ENCODE results near the gene ABHD15.

The ABHD15 gene

DNA sequence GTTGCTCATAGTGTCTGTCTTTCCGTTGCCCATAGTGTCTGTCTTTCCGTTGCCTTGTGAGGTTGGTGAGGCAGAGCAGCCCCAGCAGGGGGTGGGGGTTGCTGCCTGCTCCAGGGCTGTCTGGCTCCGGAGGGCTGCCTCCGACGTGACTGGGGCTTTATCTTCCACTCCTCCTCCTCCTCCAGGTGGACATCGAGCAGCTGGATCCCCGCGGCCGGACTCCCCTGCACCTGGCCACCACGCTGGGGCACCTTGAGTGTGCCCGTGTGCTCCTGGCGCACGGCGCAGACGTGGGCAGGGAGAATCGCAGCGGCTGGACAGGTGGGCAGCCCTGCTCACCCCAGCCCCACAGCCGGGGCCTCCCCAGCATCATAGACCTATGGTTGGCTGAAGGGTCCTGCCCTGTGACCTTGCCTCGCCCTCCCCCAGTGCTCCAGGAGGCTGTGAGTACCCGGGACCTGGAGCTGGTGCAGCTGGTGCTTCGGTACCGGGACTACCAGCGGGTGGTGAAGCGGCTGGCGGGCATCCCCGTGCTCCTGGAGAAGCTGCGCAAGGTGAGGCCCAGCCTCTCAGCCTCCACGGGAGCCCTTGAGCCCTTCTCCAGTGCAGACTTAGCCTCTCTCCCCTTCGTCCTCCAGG lies 40.8 kb upstream of the ABHD15 start:
- H3K27ac ChIP-seq: peak overlapping the region; percentile 5; the same call in 1 of the 2 replicates
- CTCF ChIA-PET: interaction anchor here (0.6 to 1.9 kb wide), 4 partner anchors 10 to 239 kb away, joined by 3 to 11 read pairs (median 6); no protein-coding TSS in a partner anchor
- no peak for DNase-seq (ENCODE audit: low spot score)
- POLR2A ChIA-PET (ENCODE audit: low non-redundant PET): interaction anchor here (0.6 kb wide), 1 partner anchor 697 kb away, joined by 4 read pairs; no protein-coding TSS in a partner anchor
- TF ChIP-seq, protein P1, sequence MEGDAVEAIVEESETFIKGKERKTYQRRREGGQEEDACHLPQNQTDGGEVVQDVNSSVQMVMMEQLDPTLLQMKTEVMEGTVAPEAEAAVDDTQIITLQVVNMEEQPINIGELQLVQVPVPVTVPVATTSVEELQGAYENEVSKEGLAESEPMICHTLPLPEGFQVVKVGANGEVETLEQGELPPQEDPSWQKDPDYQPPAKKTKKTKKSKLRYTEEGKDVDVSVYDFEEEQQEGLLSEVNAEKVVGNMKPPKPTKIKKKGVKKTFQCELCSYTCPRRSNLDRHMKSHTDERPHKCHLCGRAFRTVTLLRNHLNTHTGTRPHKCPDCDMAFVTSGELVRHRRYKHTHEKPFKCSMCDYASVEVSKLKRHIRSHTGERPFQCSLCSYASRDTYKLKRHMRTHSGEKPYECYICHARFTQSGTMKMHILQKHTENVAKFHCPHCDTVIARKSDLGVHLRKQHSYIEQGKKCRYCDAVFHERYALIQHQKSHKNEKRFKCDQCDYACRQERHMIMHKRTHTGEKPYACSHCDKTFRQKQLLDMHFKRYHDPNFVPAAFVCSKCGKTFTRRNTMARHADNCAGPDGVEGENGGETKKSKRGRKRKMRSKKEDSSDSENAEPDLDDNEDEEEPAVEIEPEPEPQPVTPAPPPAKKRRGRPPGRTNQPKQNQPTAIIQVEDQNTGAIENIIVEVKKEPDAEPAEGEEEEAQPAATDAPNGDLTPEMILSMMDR (conservative IDR thresholded peaks at IDR 0.05; ENCODE audit: low read depth): no peak

DNA sequence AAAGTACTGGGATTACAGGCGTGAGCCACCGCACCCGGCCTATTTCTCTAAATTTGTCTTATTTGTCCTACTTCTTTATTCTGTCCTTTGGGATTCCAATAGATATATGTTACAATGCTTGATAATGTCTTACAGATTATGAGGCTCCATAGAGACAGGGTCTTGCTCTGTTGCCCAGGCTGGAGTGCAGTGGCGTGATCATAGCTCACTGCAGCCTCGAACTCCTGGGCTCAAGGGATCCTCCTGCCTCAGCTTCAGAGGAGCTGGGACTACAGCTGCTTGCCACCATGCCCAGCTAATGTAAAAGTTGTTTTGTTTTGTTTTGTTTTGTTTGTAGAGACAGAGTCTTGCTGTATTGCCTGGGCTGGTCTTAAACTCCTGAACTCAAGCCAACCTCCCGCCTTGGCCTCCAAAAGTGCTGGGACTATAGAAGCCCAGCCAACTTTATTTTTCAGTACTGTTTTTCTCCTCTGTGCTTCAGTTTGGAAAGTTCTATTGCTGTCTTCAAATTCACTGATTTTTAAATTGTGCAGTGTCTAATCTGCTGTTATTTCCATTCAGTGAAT lies 36.4 kb upstream of the ABHD15 start:
- TF ChIP-seq, protein P1 (conservative IDR thresholded peaks at IDR 0.05; ENCODE audit: low read depth): no peak
- H3K27ac ChIP-seq: no peak overlapping the region
- POLR2A ChIA-PET (ENCODE audit: low non-redundant PET): no interaction called here
- CTCF ChIA-PET: no interaction called here
- no peak for DNase-seq (ENCODE audit: low spot score)

DNA sequence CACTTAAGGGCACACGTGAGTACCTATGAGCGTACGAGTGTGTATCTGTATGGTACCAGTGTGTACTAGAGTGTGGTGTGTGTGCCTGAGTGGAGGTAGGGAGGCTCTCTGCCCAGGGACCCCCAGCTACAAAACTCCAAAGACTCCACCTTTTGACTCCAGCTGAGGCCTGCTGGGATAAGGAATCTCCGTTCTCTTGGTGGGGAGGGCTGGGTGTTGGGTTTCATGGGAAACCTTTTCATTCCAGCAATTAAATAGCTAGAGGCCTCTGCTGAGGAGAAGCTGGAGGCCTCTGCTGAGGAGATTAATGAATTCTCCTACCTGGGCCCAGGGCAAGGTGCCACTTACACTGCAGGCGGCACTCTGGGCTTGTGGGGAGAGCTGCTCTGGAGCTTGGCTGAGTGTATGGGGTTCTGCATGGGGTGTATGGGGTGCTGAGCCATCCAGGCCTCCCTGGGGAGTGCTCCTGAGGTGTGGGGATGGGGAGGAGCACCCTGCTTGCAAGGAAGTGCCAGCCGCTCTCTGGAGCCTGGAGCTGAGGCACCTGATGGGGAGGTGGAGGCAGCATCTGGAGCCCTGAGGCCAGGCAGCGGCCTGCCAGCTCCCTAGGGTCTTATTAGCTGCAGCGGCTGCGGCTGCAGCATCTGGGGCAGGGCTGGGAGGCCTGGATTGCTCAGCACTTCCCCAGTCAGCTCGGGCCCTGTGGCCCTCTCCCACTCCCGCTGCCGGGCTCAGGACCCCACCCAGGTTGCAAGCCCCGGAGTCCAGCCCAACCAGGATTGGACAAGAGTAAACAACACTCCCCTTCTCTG lies 30.7 kb upstream of the ABHD15 start:
- H3K27ac ChIP-seq: peak overlapping the region; percentile 99
- TF ChIP-seq, protein P1 (conservative IDR thresholded peaks at IDR 0.05; ENCODE audit: low read depth): no peak
- POLR2A ChIA-PET (ENCODE audit: low non-redundant PET): no interaction called here
- no peak for DNase-seq (ENCODE audit: low spot score)
- CTCF ChIA-PET: interaction anchor here (0.5 to 1.1 kb wide), 3 partner anchors 16 to 330 kb away, joined by 3 to 6 read pairs (median 3); no protein-coding TSS in a partner anchor

DNA sequence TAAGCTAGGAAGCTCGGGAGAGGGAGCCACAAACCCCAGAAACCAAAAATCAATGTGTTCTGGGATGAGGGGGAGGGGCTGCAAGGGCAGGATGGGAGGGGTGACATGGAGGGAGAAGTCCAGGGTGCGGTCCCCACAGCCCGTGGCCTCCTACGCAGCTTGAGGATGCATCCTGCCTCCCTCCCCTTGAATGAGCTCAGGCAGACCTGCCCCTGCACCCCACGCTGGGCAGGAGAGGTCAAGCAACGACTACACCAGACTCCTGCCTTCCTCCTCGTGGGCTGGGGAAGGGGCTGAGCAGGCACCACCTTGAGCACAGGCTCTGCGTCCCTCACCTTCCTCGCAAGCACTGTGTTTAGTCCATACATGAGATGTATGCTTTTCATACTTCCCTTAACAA lies 30.0 kb upstream of the ABHD15 start:
- POLR2A ChIA-PET (ENCODE audit: low non-redundant PET): no interaction called here
- peak overlapping the region; percentile 99 for H3K27ac ChIP-seq
- CTCF ChIA-PET: interaction anchor here (0.6 kb wide), 2 partner anchors 16 to 1459 kb away, joined by 3 read pairs; no protein-coding TSS in a partner anchor
- DNase-seq (ENCODE audit: low spot score): no peak
- TF ChIP-seq, protein P1 (conservative IDR thresholded peaks at IDR 0.05; ENCODE audit: low read depth): no peak

DNA sequence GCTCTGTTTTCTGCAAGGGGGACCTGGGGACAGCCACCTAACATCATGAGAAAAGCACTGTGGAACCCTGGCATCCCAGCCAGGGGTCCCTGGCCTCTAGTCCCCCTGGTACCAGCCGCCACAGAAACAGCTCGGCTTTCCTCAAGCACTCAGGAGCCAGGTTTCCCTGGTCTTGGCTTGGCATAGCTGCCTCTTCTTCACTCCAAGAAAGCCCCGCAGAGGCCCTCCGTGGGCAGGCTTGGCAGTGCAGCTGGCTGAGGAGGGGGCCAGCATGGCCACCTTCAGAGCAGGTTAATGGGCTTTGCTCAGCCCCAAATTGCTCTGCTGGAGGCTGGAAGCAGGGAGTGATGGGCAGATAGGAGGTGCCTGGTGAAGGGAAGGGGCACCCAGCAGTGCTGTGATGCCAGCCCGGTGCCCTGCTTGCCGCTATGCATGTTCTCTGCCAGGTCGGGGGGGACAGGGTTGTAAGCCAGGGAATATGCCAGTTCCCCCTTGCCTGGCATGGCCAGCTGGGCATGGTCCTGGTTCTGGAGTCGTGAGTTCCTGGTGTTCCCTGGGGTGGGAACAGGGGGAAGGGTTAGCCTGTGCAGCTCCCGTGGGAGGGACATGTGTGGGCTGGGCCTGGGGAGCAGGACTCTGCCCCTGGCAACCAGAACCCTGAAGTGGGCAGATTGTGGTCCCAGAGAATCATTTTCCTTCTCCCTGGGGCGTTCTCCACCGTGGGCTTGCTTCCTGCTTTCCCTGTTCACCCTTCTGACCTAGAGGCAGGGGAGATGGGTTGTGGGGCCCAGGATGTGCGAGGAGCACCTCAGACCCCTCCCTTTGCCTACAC lies 29.3 kb upstream of the ABHD15 start:
- ChIA-PET POLR2A (ENCODE audit: low non-redundant PET) (no interaction called here), CTCF (interaction anchor here (0.6 kb wide), 1 partner anchor 1458 kb away, joined by 3 read pairs; no protein-coding TSS in a partner anchor)
- peak overlapping the region; percentile 99 for H3K27ac ChIP-seq
- no peak for DNase-seq (ENCODE audit: low spot score)
- TF ChIP-seq, protein P1 (conservative IDR thresholded peaks at IDR 0.05; ENCODE audit: low read depth): no peak
